ENCODE data around the gene FBXO21. TPM values are rescaled to one million over a fixed set of nuclear protein-coding genes. Genes with fewer than 3 reads are reported as not detected.

Gene FBXO21
- total and polyA plus RNA-seq, 2 donors (not counting 1 experiment from before 2014, with no cell fraction given), result 28.2 to 55.7 TPM

GRCh38 chr12:117227000-117227653, 36.9 kb upstream of the FBXO21 start:
- H3K27me3 Mint-ChIP-seq, result peaks cover 11% of the 10 kb centered on the region
- Histone ChIP-seq H2AFZ (ENCODE audit: insufficient read depth, low read depth, low read length, poor library complexity, severe bottlenecking) (no peak overlapping the region), H3K27ac (ENCODE audit: low read length in 2 of 2) (no peak overlapping the region), H3K4me1 (ENCODE audit: control insufficient read depth in 2 of 2, insufficient read depth in 2 of 2, low read length in 2 of 2) (no peaks in the 10 kb centered on the region), H3K9ac (ENCODE audit: low read length) (no peak overlapping the region), H4K20me1 (ENCODE audit: control insufficient read depth, insufficient read depth, low read length, poor library complexity, severe bottlenecking) (no peaks in the 10 kb centered on the region), H3K4me3 (ENCODE audit: control extremely low read depth in 1 of 5, extremely low read depth in 1 of 5, insufficient read depth in 1 of 5, low read depth in 2 of 5, low read length in 4 of 5) (no peak overlapping the region), H3K4me2 (replicated peaks; ENCODE audit: low read depth, low read length, poor library complexity, severe bottlenecking) (no peak overlapping the region), H3K36me3 (replicated peaks in 1 of 2; ENCODE audit: control extremely low read depth in 1 of 2, control insufficient read depth in 1 of 2, extremely low read depth in 1 of 2, insufficient read depth in 2 of 2, low read length in 1 of 2) (no peaks in the 10 kb centered on the region), H3K9me3 (ENCODE audit: control extremely low read depth in 1 of 3, control insufficient read depth in 2 of 3, insufficient read depth in 1 of 3, low read length in 2 of 3) (no peaks in the 10 kb centered on the region), H3K27me3 (replicated peaks in 1 of 4; ENCODE audit: control extremely low read depth in 1 of 4, control insufficient read depth in 3 of 4, insufficient read depth in 4 of 4, low read length in 3 of 4) (peaks cover 0 to 2% (median 0%) of the 10 kb centered on the region in 4 experiments), H3K79me2 (ENCODE audit: control insufficient read depth, insufficient read depth, low read length) (no peaks in the 10 kb centered on the region)
- DNase-seq (no peak), ATAC-seq (ENCODE audit: low read depth) (no peak)
- 47% methylated on average over 9 of the region's 12 CpGs for WGBS (ENCODE audit: insufficient coverage)
- H3K4me1 Mint-ChIP-seq, result no peaks in the 10 kb centered on the region
- ChIA-PET CTCF (interaction anchor here (0.6 to 1.1 kb wide), 2 partner anchors 10 to 518 kb away, joined by 3 read pairs; no protein-coding TSS in a partner anchor), POLR2A (no interaction called here)
- intact Hi-C loops (cut with micrococcal nuclease), result no loop called here
- TF ChIP-seq CTCF (IDR thresholded peaks at IDR 0.05) (no peak), EZH2 (IDR thresholded peaks at IDR 0.05; ENCODE audit: borderline replicate concordance, insufficient read depth, low read depth, low read length, poor library complexity, severe bottlenecking) (no peak)
- H3K4me3 Mint-ChIP-seq, result no peak overlapping the region
- no peaks in the 10 kb centered on the region for H3K9me3 Mint-ChIP-seq (ENCODE audit: insufficient read depth)
- no peak overlapping the region for H3K27ac Mint-ChIP-seq

GRCh38 chr12:117226505-117226904, 36.2 kb upstream of the FBXO21 start:
- no peak overlapping the region for H3K27ac ChIP-seq (ENCODE audit: low read length in 2 of 2)
- H3K9me3 Mint-ChIP-seq (ENCODE audit: insufficient read depth), result no peaks in the 10 kb centered on the region
- H3K4me1 Mint-ChIP-seq, result no peaks in the 10 kb centered on the region
- H3K27me3 Mint-ChIP-seq, result peaks cover 6% of the 10 kb centered on the region
- no peak overlapping the region for H3K4me2 ChIP-seq (replicated peaks; ENCODE audit: low read depth, low read length, poor library complexity, severe bottlenecking)
- no peaks in the 10 kb centered on the region for H3K79me2 ChIP-seq (ENCODE audit: control insufficient read depth, insufficient read depth, low read length)
- no peaks in the 10 kb centered on the region for H3K4me1 ChIP-seq (ENCODE audit: control insufficient read depth in 2 of 2, insufficient read depth in 2 of 2, low read length in 2 of 2)
- H3K27me3 ChIP-seq (replicated peaks in 1 of 4; ENCODE audit: control extremely low read depth in 1 of 4, control insufficient read depth in 3 of 4, insufficient read depth in 4 of 4, low read length in 3 of 4), result peaks cover 0 to under 1% (median 0%) of the 10 kb centered on the region in 4 experiments
- POLR2A ChIA-PET, result no interaction called here
- WGBS (ENCODE audit: insufficient coverage), result 81% methylated on average over 7 of the region's 10 CpGs
- no peak for ATAC-seq (ENCODE audit: low read depth)
- no peak for DNase-seq
- H3K4me3 Mint-ChIP-seq, result no peak overlapping the region
- H3K36me3 ChIP-seq (replicated peaks in 1 of 2; ENCODE audit: control extremely low read depth in 1 of 2, control insufficient read depth in 1 of 2, extremely low read depth in 1 of 2, insufficient read depth in 2 of 2, low read length in 1 of 2), result no peaks in the 10 kb centered on the region
- no peak for TF ChIP-seq EZH2 (IDR thresholded peaks at IDR 0.05; ENCODE audit: borderline replicate concordance, insufficient read depth, low read depth, low read length, poor library complexity, severe bottlenecking)
- no peak for TF ChIP-seq CTCF (IDR thresholded peaks at IDR 0.05)
- H3K9ac ChIP-seq (ENCODE audit: low read length), result no peak overlapping the region
- H3K27ac Mint-ChIP-seq, result no peak overlapping the region
- CTCF ChIA-PET, result interaction anchor here (0.6 to 1.1 kb wide), 2 partner anchors 11 to 518 kb away, joined by 3 read pairs; no protein-coding TSS in a partner anchor
- H4K20me1 ChIP-seq (ENCODE audit: control insufficient read depth, insufficient read depth, low read length, poor library complexity, severe bottlenecking), result no peaks in the 10 kb centered on the region
- intact Hi-C loops (cut with micrococcal nuclease), result no loop called here
- no peak overlapping the region for H2AFZ ChIP-seq (ENCODE audit: insufficient read depth, low read depth, low read length, poor library complexity, severe bottlenecking)
- no peak overlapping the region for H3K4me3 ChIP-seq (ENCODE audit: control extremely low read depth in 1 of 5, extremely low read depth in 1 of 5, insufficient read depth in 1 of 5, low read depth in 2 of 5, low read length in 4 of 5)
- peaks cover 0 to 5% (median 0%) of the 10 kb centered on the region in 3 donors for H3K9me3 ChIP-seq (ENCODE audit: control extremely low read depth in 1 of 3, control insufficient read depth in 2 of 3, insufficient read depth in 1 of 3, low read length in 2 of 3)
